ENCODE data around the gene INHBA.

GRCh38 chr7:41729059-41729458, 26.2 kb upstream of the INHBA start:
- TF ChIP-seq RAD21 (IDR thresholded peaks at IDR 0.05; ENCODE audit: low read depth) (no peak), EP300 (IDR thresholded peaks at IDR 0.05; ENCODE audit: borderline replicate concordance) (no peak), TAF1 (IDR thresholded peaks at IDR 0.05; ENCODE audit: low read depth) (no peak), NFIC (IDR thresholded peaks at IDR 0.05) (no peak), CREB1 (IDR thresholded peaks at IDR 0.05; ENCODE audit: low read depth) (no peak), YY1 (IDR thresholded peaks at IDR 0.05; ENCODE audit: low read depth) (no peak), TEAD4 (IDR thresholded peaks at IDR 0.05) (no peak), CEBPB (IDR thresholded peaks at IDR 0.05) (no peak), REST (IDR thresholded peaks at IDR 0.05; ENCODE audit: low read depth) (no peak), MAX (IDR thresholded peaks at IDR 0.05) (no peak), TCF12 (IDR thresholded peaks at IDR 0.05; ENCODE audit: low read depth) (no peak), USF1 (IDR thresholded peaks at IDR 0.05) (no peak), FOXM1 (IDR thresholded peaks at IDR 0.05; ENCODE audit: borderline replicate concordance, low read depth) (no peak)
